Peyer's patch (tissue), 4 donors: Measurements from ENCODE around the gene SEL1L3. TPM values are rescaled to one million over a fixed set of nuclear protein-coding genes. Genes with fewer than 3 reads are reported as not detected.
A peak's percentile ranks its signal among the peaks of the same experiment; 100 is the strongest.
"Not testable (repeated sequence)": the region's sequence is repeated elsewhere in the genome, so short reads cannot be mapped to it uniquely, and the experiment has no call there.

Experiments used
- DNase-seq, 3 donors: peaks; one replicate each; pipeline ENCODE4 v3.0.0-alpha.2; 2017 to 2019
- H3K27ac ChIP-seq, 4 donors: fragments of 200-600 bp; sonication (generic); one replicate each; pipeline ENCODE4 v1.5.1; 2016 to 2019
- H3K27me3 ChIP-seq, 2 donors: fragments of 200-600 bp; sonication (generic); one replicate each; pipeline ENCODE4 v1.5.1; 2019
- H3K36me3 ChIP-seq, 3 donors: fragments of 200-600 bp; sonication (generic); one replicate each; pipeline ENCODE4 v1.5.1; 2016 to 2019
- H3K4me1 ChIP-seq, 4 donors: fragments of 200-600 bp; sonication (generic); one replicate each; pipeline ENCODE4 v1.5.1; 2016 to 2019
- H3K4me3 ChIP-seq, 4 donors: fragments of 200-600 bp; sonication (generic); 1 replicate in 3 of 4; 2 replicates in 1 of 4; pipeline ENCODE4 v1.5.1; 2016 to 2019; ENCODE audit warnings: mild to moderate bottlenecking in 1 of 4
- H3K9me3 ChIP-seq, 4 donors: fragments of 200-600 bp; sonication (generic); one replicate each; pipeline ENCODE4 v1.5.1; 2016 to 2019; ENCODE audit warnings: mild to moderate bottlenecking in 1 of 4
- CTCF ChIP-seq, 6 experiments: fragments of 450-650 bp in 4 of 6; fragments of 200-600 bp in 2 of 6; sonication (generic) in 1 of 6; IDR thresholded peaks; one replicate each; pipeline ENCODE4 v1.5.1; 2017 to 2019; ENCODE audit warnings: antibody characterized with exemption in 6 of 6, mild to moderate bottlenecking in 3 of 6, moderate library complexity in 1 of 6
- POLR2A ChIP-seq, 2 donors: fragments of 450-650 bp; IDR thresholded peaks; one replicate each; pipeline ENCODE4 v1.5.1; 2017; ENCODE audit warnings: antibody characterized with exemption in 2 of 2, mild to moderate bottlenecking in 2 of 2, moderate library complexity in 2 of 2
- total RNA-seq, 4 donors: library from RNA; depleted of rRNA; stranded (reverse); fragments of >200 nt; gene quantifications; one replicate each; pipeline ENCODE4 v1.1.0, GENCODE V29; 2016

SEL1L3 gene
- total RNA-seq, 4 donors from 2014 or later = 91.4 to 194 (median 134) TPM

- Histone ChIP-seq H3K27me3 (no peaks in the 10 kb centered on the region), H3K9me3 (no peaks in the 10 kb centered on the region), H3K4me3 (no peak overlapping the region), H3K27ac (peak overlapping the region in 1 of 4 donors; percentile 81), H3K36me3 (no peaks in the 10 kb centered on the region), H3K4me1 (peaks cover 0 to 15% (median 4%) of the 10 kb centered on the region in 4 donors)
- no peak for TF ChIP-seq CTCF (IDR thresholded peaks at IDR 0.05)
- TF ChIP-seq POLR2A (IDR thresholded peaks at IDR 0.05) = no peak
- no peak for DNase-seq
These were observed 7.3 kb upstream of the SEL1L3 start for GRCh38 chr4:25870081-25870480.

- Histone ChIP-seq H3K4me3 (no peak overlapping the region), H3K36me3 (no peaks in the 10 kb centered on the region), H3K4me1 (peaks cover 4 to 20% (median 7%) of the 10 kb centered on the region in 4 donors), H3K9me3 (no peaks in the 10 kb centered on the region), H3K27ac (no peak overlapping the region), H3K27me3 (no peaks in the 10 kb centered on the region)
- DNase-seq = no peak
- TF ChIP-seq CTCF (IDR thresholded peaks at IDR 0.05) (no peak), POLR2A (IDR thresholded peaks at IDR 0.05) (no peak)
These were observed 5.0 kb upstream of the SEL1L3 start for GRCh38 chr4:25867781-25868294.

GRCh38 chr4:25866401-25866800, 3.6 kb upstream of the SEL1L3 start:
- peak in 2 of 3 donors; percentile 60 to 61 for DNase-seq
- not testable (repeated sequence) for H3K27me3 ChIP-seq, H3K9me3 ChIP-seq, H3K4me3 ChIP-seq, H3K36me3 ChIP-seq
- peaks cover 0 to 24% (median 7%) of the 10 kb centered on the region in 4 donors for H3K4me1 ChIP-seq
- peak overlapping the region in 1 of 4 donors; percentile 63 for H3K27ac ChIP-seq

- H3K27ac ChIP-seq = peak overlapping the region; percentile 63 to 96 (median 90)
- H3K36me3 ChIP-seq = no peaks in the 10 kb centered on the region
- TF ChIP-seq CTCF (IDR thresholded peaks at IDR 0.05) (no peak), POLR2A (IDR thresholded peaks at IDR 0.05) (peak in 1 of 2 donors; percentile 45)
- no peak overlapping the region for H3K4me3 ChIP-seq
- H3K27me3 ChIP-seq = no peaks in the 10 kb centered on the region
- no peaks in the 10 kb centered on the region for H3K9me3 ChIP-seq
- H3K4me1 ChIP-seq = peaks cover 0 to 32% (median 7%) of the 10 kb centered on the region in 4 donors
- DNase-seq = peak; percentile 31 to 91 (median 81)
These were observed 2.8 kb upstream of the SEL1L3 start for GRCh38 chr4:25865586-25865985.

GRCh38 chr4:25863831-25864418, 1.1 kb upstream of the SEL1L3 start:
- H3K27ac ChIP-seq = peak overlapping the region; percentile 85 to 97 (median 95)
- H3K4me3 ChIP-seq = peak overlapping the region; percentile 84 to 95 (median 90)
- TF ChIP-seq CTCF (IDR thresholded peaks at IDR 0.05) (no peak), POLR2A (IDR thresholded peaks at IDR 0.05) (peak; percentile 40 to 50)
- peaks cover 6 to 46% (median 9%) of the 10 kb centered on the region in 4 donors for H3K4me1 ChIP-seq
- no peaks in the 10 kb centered on the region for H3K36me3 ChIP-seq
- no peaks in the 10 kb centered on the region for H3K9me3 ChIP-seq
- DNase-seq = peak; percentile 21 to 80 (median 73)
- no peaks in the 10 kb centered on the region for H3K27me3 ChIP-seq

GRCh38 chr4:25863347-25863784, 578 bp upstream of the SEL1L3 start:
- TF ChIP-seq POLR2A (IDR thresholded peaks at IDR 0.05) (peak; percentile 54 to 66), CTCF (IDR thresholded peaks at IDR 0.05) (peak in 4 of 6 experiments; percentile 28 to 66 (median 58))
- Histone ChIP-seq H3K9me3 (no peaks in the 10 kb centered on the region), H3K4me1 (peaks cover 8 to 48% (median 12%) of the 10 kb centered on the region in 4 donors), H3K36me3 (no peaks in the 10 kb centered on the region), H3K27me3 (no peaks in the 10 kb centered on the region), H3K27ac (peak overlapping the region; percentile 85 to 97 (median 95)), H3K4me3 (peak overlapping the region; percentile 84 to 95 (median 90))
- DNase-seq = peak in 2 of 3 donors; percentile 87 to 89
